Transverse colon (tissue), 4 donors: ENCODE results near the gene PNCK. TPM values are rescaled to one million over a fixed set of nuclear protein-coding genes. Genes with fewer than 3 reads are reported as not detected.

ENCODE experiments used
- DNase-seq: peaks from one replicate; pipeline ENCODE4 v3.0.0-alpha.2; 2019
- H3K27ac ChIP-seq, 4 donors: fragments of 200-600 bp; sonication (generic); 2 replicates each; pipeline ENCODE4 v1.5.1; 2016 to 2018; ENCODE audit warnings: inconsistent platforms in 4 of 4
- H3K27me3 ChIP-seq: fragments of 200-600 bp; sonication (generic); 2 replicates; pipeline ENCODE4 v1.5.1; 2017; ENCODE audit warnings: inconsistent platforms
- H3K36me3 ChIP-seq, 4 donors: fragments of 200-600 bp; sonication (generic); 2 replicates each; pipeline ENCODE4 v1.5.1; 2017 to 2019; ENCODE audit warnings: inconsistent platforms in 4 of 4
- H3K4me1 ChIP-seq, 4 donors: fragments of 200-600 bp; sonication (generic); 2 replicates each; pipeline ENCODE4 v1.5.1; 2017 to 2020; ENCODE audit warnings: inconsistent platforms in 4 of 4
- H3K4me3 ChIP-seq, 4 donors: fragments of 200-600 bp; sonication (generic); 1 replicate in 1 of 4; 2 replicates in 3 of 4; pipeline versions ENCODE4 v1.5.1 to v1.6.1; 2017 to 2019; ENCODE audit warnings: inconsistent platforms in 4 of 4
- H3K9me3 ChIP-seq, 2 donors: fragments of 200-600 bp; sonication (generic); 2 replicates each; pipeline ENCODE4 v1.5.1; 2017 to 2019; ENCODE audit warnings: inconsistent platforms in 2 of 2
- EP300 ChIP-seq: sonication (generic); formaldehyde crosslinking; IDR thresholded peaks from one replicate; pipeline ENCODE4 v1.6.1; 2017; ENCODE audit warnings: antibody characterized with exemption, low read depth
- POLR2A ChIP-seq: fragments of 450-650 bp; IDR thresholded peaks from one replicate; pipeline ENCODE4 v1.6.1; 2016; ENCODE audit warnings: antibody characterized with exemption, mild to moderate bottlenecking, moderate library complexity
- POLR2AphosphoS5 ChIP-seq, 3 donors: sonication (generic); formaldehyde crosslinking; IDR thresholded peaks; one replicate each; pipeline ENCODE4 v1.6.1; 2016; ENCODE audit warnings: antibody characterized with exemption in 3 of 3
- WGBS, 2 donors: methylation state at CpG; one replicate each; pipeline ENCODE4 v1.1.5; 2018; ENCODE audit warnings: low coverage in 1 of 2; 5-methylcytosine and 5-hydroxymethylcytosine counted together
- in situ Hi-C, 4 donors: fragments of 200-750 bp; cut with MboI; loops; one replicate each; pipeline versions ENCODE4 v1.15.0 to v1.15.1; 2017; ENCODE audit warnings: low sequenced_read_pairs in 3 of 4, low pct_ligation_motif_present in 1 of 4, low pct_unique_long_range_greater_than_20kb in 1 of 4
- intact Hi-C: fragments of 100-400 bp; cut with DNase I; formaldehyde crosslinking; loops from one replicate; pipeline ENCODE4 v1.15.1; 2023; ENCODE audit warnings: low total_unique reads
- total RNA-seq, 4 donors: library from RNA; depleted of rRNA; stranded (reverse); fragments of >200 nt; gene quantifications; one replicate each; pipeline ENCODE4 v1.1.0, GENCODE V29; 2016
- TF ChIP-seq, protein P1 (sequence below), 5 experiments: fragments of 200-600 bp in 3 of 5; fragments of 450-650 bp in 2 of 5; sonication (generic) in 3 of 5; IDR thresholded peaks; 1 replicate in 2 of 5; 2 replicates in 3 of 5; pipeline ENCODE4 v1.5.1; 2016 to 2017; ENCODE audit warnings: antibody characterized with exemption in 5 of 5, inconsistent platforms in 3 of 5, mild to moderate bottlenecking in 2 of 5, moderate library complexity in 1 of 5

PNCK gene
- total RNA-seq, 4 donors from 2014 or later, result 6.5 to 74.4 (median 7.9) TPM; not detected in 1

DNA sequence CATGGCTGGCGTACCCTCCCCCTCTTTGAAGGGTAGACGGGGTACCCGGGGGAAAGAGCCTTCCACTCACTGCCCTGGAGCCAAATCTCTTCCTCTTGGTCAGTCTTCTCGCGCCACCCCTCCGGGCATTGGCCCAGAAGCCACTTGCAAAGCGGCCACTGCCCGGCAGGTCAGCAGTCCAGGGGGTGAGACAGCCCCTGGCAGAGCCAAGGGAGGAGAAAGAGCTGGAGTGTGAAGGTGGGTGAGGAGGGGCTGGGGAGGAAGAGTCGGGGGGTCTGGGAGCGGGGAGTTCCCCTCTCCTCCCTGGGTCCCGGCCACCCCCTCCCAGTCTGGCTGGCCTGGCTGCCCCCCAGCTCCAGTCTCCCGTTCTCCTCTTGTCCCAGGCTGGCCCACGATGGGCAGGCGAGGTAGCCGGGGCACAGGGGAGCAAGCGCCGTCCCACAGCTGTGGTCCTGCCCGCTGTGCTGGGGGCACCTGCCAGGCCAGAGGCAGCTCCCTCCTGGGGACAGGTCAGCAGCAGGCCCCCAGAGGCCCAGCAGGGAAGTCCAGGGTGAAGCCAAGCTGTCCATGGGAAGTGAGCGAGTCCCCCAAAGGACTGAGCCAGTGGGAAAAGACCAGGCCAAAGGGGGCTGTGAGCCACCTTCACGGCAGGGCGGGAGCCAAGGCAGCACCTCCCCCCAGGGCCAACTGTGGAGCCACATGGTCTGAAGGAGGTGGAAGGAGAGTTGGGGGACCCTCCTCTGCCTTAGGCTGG is 48.2 kb downstream of the PNCK start:
- intact Hi-C loops, result no loop called here
- H3K27ac ChIP-seq, result no peak overlapping the region
- in situ Hi-C loops, result no loop called here
- WGBS, 2 donors, result 87% methylated on average over 21 of the region's 21 CpGs; no CpG with 5 or more reads in 1 of the 2 donors
- no peak for DNase-seq
- H3K4me3 ChIP-seq, result no peak overlapping the region
- H3K27me3 ChIP-seq, result no peaks in the 10 kb centered on the region
- no peaks in the 10 kb centered on the region for H3K36me3 ChIP-seq
- no peak for TF ChIP-seq EP300
- TF ChIP-seq, protein P1, sequence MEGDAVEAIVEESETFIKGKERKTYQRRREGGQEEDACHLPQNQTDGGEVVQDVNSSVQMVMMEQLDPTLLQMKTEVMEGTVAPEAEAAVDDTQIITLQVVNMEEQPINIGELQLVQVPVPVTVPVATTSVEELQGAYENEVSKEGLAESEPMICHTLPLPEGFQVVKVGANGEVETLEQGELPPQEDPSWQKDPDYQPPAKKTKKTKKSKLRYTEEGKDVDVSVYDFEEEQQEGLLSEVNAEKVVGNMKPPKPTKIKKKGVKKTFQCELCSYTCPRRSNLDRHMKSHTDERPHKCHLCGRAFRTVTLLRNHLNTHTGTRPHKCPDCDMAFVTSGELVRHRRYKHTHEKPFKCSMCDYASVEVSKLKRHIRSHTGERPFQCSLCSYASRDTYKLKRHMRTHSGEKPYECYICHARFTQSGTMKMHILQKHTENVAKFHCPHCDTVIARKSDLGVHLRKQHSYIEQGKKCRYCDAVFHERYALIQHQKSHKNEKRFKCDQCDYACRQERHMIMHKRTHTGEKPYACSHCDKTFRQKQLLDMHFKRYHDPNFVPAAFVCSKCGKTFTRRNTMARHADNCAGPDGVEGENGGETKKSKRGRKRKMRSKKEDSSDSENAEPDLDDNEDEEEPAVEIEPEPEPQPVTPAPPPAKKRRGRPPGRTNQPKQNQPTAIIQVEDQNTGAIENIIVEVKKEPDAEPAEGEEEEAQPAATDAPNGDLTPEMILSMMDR (IDR thresholded peaks at IDR 0.05), result no peak
- no peak for TF ChIP-seq POLR2AphosphoS5 (IDR thresholded peaks at IDR 0.05)
- no peaks in the 10 kb centered on the region for H3K4me1 ChIP-seq
- H3K9me3 ChIP-seq, result no peaks in the 10 kb centered on the region

DNA sequence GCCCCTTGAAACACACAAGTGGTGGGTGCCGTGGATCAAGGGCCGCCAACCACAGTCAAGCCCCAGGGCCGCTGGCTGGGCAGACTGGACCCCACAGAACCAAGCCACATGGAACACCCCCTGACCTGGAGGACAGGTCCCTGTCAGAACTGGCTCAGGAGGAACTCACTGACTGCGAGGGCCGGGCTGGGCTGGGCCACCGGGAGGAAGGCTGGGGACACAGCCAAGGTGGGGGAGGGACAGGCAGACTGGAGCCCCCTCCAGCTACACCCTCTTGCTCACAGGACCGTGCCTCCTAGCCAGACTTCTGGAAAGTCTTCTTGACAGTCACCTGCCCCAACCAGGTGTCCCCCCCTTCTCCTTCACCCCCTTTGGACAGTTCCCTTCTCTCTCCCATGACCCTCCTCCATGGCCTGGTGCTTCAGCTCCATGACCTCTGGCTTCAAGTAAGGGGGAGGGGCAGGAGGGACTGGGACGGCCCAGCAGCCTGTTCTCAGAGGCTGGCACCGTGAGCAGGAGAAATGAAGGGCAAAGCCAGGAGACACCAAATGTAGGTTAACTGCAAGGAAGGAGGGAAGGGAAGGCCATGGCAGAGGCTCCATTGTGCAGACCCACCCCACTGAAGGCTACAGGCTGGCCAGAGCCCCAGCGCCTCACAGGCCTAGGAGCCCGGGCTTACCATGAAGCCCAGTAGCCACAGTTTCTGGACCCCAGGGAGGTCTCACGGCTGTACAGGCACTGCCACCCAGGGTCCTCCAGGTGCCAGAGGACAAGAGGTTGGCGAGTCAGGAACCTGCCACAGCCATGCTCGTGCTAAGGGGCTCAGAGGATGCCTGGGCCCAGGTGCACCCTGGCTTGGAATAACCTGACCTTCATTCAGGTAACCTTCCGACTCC is 49.2 kb downstream of the PNCK start:
- Histone ChIP-seq H3K36me3 (no peaks in the 10 kb centered on the region), H3K27ac (no peak overlapping the region), H3K4me3 (no peak overlapping the region), H3K27me3 (no peaks in the 10 kb centered on the region), H3K4me1 (no peaks in the 10 kb centered on the region), H3K9me3 (no peaks in the 10 kb centered on the region)
- TF ChIP-seq EP300 (no peak), POLR2A (no peak), POLR2AphosphoS5 (IDR thresholded peaks at IDR 0.05) (no peak)
- TF ChIP-seq, protein P1 (IDR thresholded peaks at IDR 0.05), result no peak
- DNase-seq, result no peak
- intact Hi-C loops (no loop called here), in situ Hi-C loops (no loop called here)
- 71% methylated on average over 11 of the region's 15 CpGs; no CpG with 5 or more reads in 1 of the 2 donors for WGBS, 2 donors

DNA sequence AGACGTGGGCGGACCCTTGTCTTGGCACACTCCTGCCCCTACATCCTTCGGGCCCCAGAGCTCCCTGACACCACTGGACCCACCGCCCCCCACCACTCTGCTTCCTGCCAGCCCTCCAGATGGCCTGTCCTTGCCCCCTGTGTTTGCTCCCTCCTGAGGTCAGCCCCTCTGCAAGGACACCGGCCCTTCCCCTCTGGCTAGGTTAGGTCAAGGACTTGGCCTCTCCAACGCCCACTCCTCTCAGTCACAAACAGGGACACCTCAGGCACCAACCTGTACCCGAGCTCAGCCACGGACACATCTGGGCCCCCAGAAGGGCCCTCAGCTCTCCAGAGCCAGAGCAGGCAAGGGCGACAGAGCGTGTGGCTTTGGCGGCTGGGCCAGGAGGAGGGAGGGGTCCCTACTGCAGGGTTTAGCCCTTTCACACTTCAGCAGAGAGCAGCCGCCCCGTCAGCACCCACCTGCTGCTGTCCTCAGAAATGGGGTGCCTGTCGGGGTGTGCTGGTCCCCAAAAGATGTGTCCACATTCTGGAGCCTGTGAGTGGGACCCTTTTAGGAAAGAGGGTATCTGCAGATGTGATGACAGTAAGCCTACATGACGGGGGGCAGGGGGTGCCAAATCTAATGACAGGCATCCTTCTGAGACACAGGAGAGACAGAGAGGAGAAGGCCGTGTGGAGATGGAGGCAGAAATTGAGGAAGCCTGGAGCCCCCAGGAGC is 50.1 kb downstream of the PNCK start:
- Histone ChIP-seq H3K4me3 (no peak overlapping the region), H3K36me3 (no peaks in the 10 kb centered on the region), H3K9me3 (no peaks in the 10 kb centered on the region), H3K4me1 (no peaks in the 10 kb centered on the region), H3K27me3 (no peaks in the 10 kb centered on the region), H3K27ac (no peak overlapping the region)
- in situ Hi-C loops (no loop called here), intact Hi-C loops (no loop called here)
- 78% methylated on average over 16 of the region's 16 CpGs; no CpG with 5 or more reads in 1 of the 2 donors for WGBS, 2 donors
- TF ChIP-seq POLR2AphosphoS5 (IDR thresholded peaks at IDR 0.05) (no peak), POLR2A (no peak), EP300 (no peak)
- TF ChIP-seq, protein P1 (IDR thresholded peaks at IDR 0.05), result no peak
- DNase-seq, result peak; percentile 0
